Choroid plexus epithelial cell (primary cell): ENCODE measurements around the gene BMAL1.

Source experiments
- DNase-seq: peaks from one replicate; pipeline ENCODE4 v3.0.0-alpha.2; 2010; ENCODE audit warnings: low read depth
- H3K4me3 ChIP-seq: 2 replicates; pipeline ENCODE4 v1.5.1; 2011; ENCODE audit warnings: low read depth, mild to moderate bottlenecking, control low read depth, low read length, moderate library complexity
- TF ChIP-seq, protein P1 (sequence below): conservative IDR thresholded peaks from 2 replicates; pipeline ENCODE4 v1.5.1; 2011; ENCODE audit warnings: low read depth, mild to moderate bottlenecking, control low read depth, inconsistent platforms, low read length, moderate library complexity

Gene BMAL1

GRCh38 chr11:13347901-13348300 is 70.3 kb downstream of the BMAL1 start:
- TF ChIP-seq, protein P1, sequence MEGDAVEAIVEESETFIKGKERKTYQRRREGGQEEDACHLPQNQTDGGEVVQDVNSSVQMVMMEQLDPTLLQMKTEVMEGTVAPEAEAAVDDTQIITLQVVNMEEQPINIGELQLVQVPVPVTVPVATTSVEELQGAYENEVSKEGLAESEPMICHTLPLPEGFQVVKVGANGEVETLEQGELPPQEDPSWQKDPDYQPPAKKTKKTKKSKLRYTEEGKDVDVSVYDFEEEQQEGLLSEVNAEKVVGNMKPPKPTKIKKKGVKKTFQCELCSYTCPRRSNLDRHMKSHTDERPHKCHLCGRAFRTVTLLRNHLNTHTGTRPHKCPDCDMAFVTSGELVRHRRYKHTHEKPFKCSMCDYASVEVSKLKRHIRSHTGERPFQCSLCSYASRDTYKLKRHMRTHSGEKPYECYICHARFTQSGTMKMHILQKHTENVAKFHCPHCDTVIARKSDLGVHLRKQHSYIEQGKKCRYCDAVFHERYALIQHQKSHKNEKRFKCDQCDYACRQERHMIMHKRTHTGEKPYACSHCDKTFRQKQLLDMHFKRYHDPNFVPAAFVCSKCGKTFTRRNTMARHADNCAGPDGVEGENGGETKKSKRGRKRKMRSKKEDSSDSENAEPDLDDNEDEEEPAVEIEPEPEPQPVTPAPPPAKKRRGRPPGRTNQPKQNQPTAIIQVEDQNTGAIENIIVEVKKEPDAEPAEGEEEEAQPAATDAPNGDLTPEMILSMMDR: no peak
- H3K4me3 ChIP-seq: no peak overlapping the region
- DNase-seq: no peak

- TF ChIP-seq, protein P1: no peak
- H3K4me3 ChIP-seq: no peak overlapping the region
- DNase-seq: no peak
These were observed 70.7 kb downstream of the BMAL1 start for GRCh38 chr11:13348305-13348704.

DNA sequence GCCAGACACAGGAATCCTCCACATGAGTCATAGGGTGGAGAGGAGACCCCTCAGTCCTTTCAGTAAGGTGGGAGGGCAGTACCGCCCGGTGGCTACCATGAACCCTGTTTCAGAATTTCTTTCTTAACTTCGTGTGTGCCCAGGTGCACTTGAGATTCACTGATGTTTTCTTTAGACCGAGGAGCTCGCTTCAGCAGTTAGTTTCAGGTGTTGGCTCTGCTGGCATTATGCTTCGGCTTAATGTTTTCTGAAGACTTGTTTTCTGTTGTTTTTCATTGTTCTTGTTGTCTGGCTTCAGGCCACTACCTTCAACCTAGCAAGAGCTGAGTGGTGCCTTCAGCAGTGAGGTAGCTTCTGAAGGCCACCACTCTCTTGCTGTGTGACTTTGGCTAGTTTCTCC is 71.5 kb downstream of the BMAL1 start:
- no peak for DNase-seq
- H3K4me3 ChIP-seq: no peak overlapping the region
- TF ChIP-seq, protein P1: no peak

DNA sequence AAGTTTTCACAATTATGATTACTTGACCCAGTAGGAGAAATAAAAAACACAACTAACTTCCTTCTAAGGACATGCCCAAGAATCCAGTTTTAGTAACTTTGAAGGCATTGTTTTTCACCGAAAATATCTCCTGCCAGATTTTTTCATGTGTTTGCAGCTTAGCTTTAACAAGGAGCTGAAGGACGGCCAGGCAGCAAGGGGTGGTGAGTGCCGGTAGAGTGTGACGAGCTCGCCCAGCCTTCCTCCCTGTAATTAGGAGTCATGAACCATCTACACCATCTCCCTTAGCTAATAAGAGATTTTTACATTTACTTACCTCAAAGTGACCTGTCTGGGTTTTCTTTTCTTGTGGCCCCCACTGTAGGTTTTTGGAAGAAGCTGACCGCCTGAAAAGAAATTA is 72.0 kb downstream of the BMAL1 start:
- TF ChIP-seq, protein P1: no peak
- DNase-seq: no peak
- no peak overlapping the region for H3K4me3 ChIP-seq

DNA sequence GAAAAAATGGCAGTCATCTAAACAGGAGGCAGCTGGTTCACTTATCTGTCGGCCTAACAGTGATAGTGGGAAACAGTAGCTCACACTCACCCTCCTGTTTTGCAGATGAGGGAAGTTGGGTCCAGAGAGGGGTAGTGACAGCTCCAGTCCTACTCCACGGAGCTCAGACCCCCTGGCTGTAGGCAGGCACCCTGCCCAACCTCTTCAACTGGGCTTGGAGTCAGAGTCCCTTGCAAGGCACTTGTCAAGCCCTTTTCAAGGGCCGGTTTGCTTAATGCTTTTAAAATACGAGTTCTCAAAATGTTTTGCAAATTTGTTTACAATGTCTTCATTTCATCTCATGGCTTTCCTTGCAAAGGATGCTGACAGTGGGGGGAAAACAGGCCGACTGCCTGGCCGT is 75.1 kb downstream of the BMAL1 start:
- no peak for DNase-seq
- H3K4me3 ChIP-seq: no peak overlapping the region
- TF ChIP-seq, protein P1: no peak

- peak; percentile 59 for DNase-seq
- TF ChIP-seq, protein P1: peak; percentile 63
- no peak overlapping the region for H3K4me3 ChIP-seq
These were observed 76.7 kb downstream of the BMAL1 start for GRCh38 chr11:13354335-13354734.

- TF ChIP-seq, protein P1: no peak
- DNase-seq: no peak
- no peak overlapping the region for H3K4me3 ChIP-seq
These were observed 77.6 kb downstream of the BMAL1 start for GRCh38 chr11:13355191-13355590.
